ENCODE measurements around the gene PBXIP1. TPM values are rescaled to one million over a fixed set of nuclear protein-coding genes. Genes with fewer than 3 reads are reported as not detected.

Gene PBXIP1
- total RNA-seq, 1 donor = 52.2 TPM

DNA sequence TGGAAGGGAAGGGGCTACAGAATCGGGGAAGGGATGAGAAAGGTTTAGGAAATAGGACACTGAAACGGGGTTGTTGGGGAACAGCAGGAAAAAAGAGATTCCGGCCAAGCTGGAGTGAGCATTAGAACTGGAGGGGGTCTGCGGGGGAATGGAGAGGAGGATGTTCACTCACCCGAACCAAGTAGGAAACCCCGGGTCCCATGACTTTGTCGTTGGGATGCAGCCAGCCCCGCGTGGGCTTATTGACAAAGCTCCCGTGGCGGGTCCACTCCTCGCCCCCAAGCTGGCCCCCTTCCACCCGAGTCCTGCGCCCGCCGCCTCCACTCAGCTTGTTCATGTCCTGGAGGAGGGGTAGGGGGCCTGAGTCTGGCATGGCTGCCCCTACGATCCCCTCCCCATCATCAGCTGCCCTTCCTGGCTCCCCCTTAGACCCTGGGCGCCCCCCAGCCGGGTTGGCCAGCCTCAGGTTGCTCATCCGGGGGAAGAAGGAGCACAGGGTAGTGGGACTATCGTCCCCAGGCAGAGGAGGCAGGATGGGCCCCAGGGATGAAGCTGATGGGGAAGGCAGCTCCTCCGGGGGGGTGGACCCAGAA, 14.1 kb upstream of the PBXIP1 start:
- peak overlapping the region; percentile 79 for H3K4me3 ChIP-seq (ENCODE audit: low read depth, low read length)
- TF ChIP-seq, protein P1, sequence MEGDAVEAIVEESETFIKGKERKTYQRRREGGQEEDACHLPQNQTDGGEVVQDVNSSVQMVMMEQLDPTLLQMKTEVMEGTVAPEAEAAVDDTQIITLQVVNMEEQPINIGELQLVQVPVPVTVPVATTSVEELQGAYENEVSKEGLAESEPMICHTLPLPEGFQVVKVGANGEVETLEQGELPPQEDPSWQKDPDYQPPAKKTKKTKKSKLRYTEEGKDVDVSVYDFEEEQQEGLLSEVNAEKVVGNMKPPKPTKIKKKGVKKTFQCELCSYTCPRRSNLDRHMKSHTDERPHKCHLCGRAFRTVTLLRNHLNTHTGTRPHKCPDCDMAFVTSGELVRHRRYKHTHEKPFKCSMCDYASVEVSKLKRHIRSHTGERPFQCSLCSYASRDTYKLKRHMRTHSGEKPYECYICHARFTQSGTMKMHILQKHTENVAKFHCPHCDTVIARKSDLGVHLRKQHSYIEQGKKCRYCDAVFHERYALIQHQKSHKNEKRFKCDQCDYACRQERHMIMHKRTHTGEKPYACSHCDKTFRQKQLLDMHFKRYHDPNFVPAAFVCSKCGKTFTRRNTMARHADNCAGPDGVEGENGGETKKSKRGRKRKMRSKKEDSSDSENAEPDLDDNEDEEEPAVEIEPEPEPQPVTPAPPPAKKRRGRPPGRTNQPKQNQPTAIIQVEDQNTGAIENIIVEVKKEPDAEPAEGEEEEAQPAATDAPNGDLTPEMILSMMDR (IDR thresholded peaks at IDR 0.05; ENCODE audit: insufficient read depth, low read depth, low read length) = no peak
- no peak for DNase-seq (ENCODE audit: low read depth)

DNA sequence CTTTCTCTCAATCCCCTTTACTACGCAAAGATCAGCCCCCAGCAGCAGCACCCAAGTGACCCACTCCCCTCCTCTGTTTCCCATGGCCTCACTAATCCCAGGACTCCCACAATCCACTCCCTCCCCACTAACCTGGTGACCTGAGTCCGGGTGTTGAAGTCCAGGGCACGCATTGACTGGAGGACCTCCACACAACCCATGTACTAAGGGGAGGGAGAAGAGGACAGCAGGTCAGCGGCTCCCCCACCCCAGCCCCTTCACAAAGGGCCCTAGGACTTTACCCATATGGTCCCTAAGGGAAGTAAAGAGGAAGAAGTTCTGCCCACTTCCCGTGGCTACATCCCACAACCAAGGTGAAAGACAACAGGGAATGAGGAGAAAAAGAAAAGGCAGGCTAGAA, 13.3 kb upstream of the PBXIP1 start:
- peak overlapping the region; percentile 79 for H3K4me3 ChIP-seq (ENCODE audit: low read depth, low read length)
- TF ChIP-seq, protein P1 (IDR thresholded peaks at IDR 0.05; ENCODE audit: insufficient read depth, low read depth, low read length) = no peak
- no peak for DNase-seq (ENCODE audit: low read depth)

DNA sequence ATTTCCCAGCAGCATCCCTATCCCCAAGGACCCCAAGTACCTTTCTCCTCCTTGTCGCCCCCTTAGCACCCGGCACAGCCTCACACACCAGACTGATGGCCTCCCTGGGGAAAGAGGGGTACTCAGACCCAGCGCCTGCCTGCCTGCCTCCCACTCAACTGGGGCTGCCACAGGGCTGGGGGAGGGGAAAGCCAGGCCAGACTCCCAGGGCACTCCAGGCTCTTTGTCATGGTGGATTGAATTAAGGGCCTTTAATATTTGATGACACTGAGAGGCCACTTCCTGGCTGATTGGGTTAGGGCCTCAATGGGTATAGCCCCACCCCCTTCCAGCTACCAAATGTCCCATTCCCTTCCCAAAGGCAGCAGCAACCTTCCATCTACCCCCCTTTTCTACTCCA, 12.8 kb upstream of the PBXIP1 start:
- peak overlapping the region; percentile 79 for H3K4me3 ChIP-seq (ENCODE audit: low read depth, low read length)
- DNase-seq (ENCODE audit: low read depth) = no peak
- TF ChIP-seq, protein P1 (IDR thresholded peaks at IDR 0.05; ENCODE audit: insufficient read depth, low read depth, low read length) = no peak

DNA sequence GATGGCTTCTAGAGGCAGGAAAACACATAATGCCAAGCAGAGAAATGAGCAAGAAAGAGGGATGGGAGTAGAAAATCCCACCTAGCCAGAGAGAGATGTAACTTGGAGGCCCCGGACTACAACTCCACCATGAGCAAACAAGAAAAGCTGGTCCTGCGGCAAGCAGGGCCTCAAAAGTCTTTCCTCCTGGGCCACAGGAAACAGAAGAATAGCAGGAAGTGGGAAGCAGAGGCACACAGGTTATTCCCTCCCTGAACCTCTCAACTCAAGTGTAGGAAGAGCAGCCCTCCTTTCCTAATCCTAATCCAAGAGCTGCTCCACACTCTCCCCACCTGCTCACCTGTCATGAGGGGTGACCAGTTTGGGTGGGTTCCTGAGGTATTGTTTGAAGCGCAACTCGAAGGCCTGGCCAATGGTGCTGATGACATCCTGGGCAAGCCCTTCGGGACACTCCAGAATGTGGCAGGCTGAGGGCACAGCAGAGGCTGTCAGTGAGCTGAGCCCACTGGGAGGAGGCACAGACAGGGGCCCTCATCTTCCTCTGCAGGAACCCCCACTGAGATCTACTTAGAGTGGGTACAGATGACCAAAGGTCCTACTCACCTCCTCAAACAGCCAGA, 11.5 kb upstream of the PBXIP1 start:
- TF ChIP-seq, protein P1 (IDR thresholded peaks at IDR 0.05; ENCODE audit: insufficient read depth, low read depth, low read length) = no peak
- no peak overlapping the region for H3K4me3 ChIP-seq (ENCODE audit: low read depth, low read length)
- no peak for DNase-seq (ENCODE audit: low read depth)

DNA sequence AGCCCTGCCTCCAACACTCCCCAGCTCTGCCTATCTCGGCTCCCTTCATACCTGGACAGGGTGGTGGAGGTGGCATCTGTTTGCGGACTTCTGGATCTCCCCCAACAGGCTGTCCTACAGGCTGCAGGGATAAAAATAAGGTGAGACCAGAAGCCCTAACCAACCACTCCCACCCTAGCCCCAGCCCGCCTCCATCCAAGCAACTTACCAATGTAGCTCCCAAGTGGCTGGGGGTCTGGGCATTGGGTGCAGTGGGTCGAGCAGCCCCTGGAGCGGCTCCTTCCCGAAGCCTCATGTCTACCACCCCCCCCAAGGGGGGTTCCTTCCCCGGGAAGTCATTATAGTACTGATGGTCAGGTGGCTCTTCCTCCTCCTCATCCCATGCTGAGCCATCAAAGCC, 10.2 kb upstream of the PBXIP1 start:
- TF ChIP-seq, protein P1 (IDR thresholded peaks at IDR 0.05; ENCODE audit: insufficient read depth, low read depth, low read length) = no peak
- H3K4me3 ChIP-seq (ENCODE audit: low read depth, low read length) = no peak overlapping the region
- DNase-seq (ENCODE audit: low read depth) = no peak

DNA sequence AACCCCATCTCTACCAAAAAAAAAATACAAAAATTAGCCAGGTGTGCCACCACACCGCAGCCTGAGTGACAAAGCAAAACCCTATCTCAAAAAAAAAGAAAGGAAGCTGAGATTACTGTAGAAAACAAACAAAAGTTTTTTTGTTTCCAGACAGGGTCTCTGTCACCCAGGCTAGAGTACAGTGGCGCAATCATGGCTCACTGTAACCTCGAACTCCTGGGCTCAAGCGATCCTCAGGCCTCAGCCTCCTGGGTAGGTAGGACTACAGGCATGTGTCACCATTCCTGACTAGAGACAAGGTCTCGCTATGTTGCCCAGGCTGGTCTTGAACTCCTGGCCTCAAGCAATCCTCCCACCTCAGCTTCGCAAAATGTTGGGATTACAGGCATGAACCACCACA, 8.5 kb upstream of the PBXIP1 start:
- no peak overlapping the region for H3K4me3 ChIP-seq (ENCODE audit: low read depth, low read length)
- DNase-seq (ENCODE audit: low read depth) = no peak
- TF ChIP-seq, protein P1 (IDR thresholded peaks at IDR 0.05; ENCODE audit: insufficient read depth, low read depth, low read length) = no peak

DNA sequence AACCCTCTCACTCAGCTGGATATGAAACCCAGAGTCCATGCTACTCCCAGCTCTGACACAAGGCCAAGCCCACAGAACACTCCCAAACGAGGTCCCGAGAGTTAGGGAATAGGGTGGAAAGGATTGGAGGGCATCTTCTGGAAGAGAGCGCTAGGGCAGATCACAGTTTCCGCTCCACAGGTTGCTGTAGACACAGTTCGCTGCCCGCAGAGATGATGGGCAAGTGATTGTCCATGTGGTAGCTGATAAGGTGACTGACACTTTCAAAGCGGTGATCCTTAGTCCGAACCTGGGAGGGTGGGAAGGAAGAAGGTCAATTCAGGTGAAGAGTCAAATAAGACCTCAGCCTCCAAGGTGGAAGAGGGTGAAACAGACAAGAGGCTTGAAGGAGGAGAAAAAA, 7.7 kb upstream of the PBXIP1 start:
- no peak for DNase-seq (ENCODE audit: low read depth)
- TF ChIP-seq, protein P1 (IDR thresholded peaks at IDR 0.05; ENCODE audit: insufficient read depth, low read depth, low read length) = no peak

More for the DNA sequence above, 7.7 kb upstream of the PBXIP1 start:
- no peak overlapping the region for H3K4me3 ChIP-seq (ENCODE audit: low read depth, low read length)
